Uterus (tissue), 4 donors: Measurements from ENCODE around the gene ADAR. TPM values are rescaled to one million over a fixed set of nuclear protein-coding genes. Genes with fewer than 3 reads are reported as not detected.

ENCODE experiments used
- DNase-seq, 2 donors: peaks; one replicate each; pipeline ENCODE4 v3.0.0-alpha.2; 2019 to 2020
- H3K27ac ChIP-seq, 2 donors: fragments of 200-600 bp; sonication (generic); 1 replicate in 1 of 2; 2 replicates in 1 of 2; pipeline ENCODE4 v1.5.1; 2016 to 2018
- H3K27me3 ChIP-seq, 2 donors: fragments of 200-600 bp; sonication (generic); one replicate each; pipeline ENCODE4 v1.5.1; 2018 to 2019; ENCODE audit warnings: control low read depth in 1 of 2
- H3K36me3 ChIP-seq, 2 donors: fragments of 200-600 bp; sonication (generic); one replicate each; pipeline ENCODE4 v1.5.1; 2019; ENCODE audit warnings: control low read depth in 1 of 2
- H3K4me1 ChIP-seq, 2 donors: fragments of 200-600 bp; sonication (generic); one replicate each; pipeline ENCODE4 v1.5.1; 2018 to 2019; ENCODE audit warnings: control low read depth in 1 of 2
- H3K4me3 ChIP-seq, 2 donors: fragments of 200-600 bp; sonication (generic); 1 replicate in 1 of 2; 2 replicates in 1 of 2; pipeline ENCODE4 v1.5.1; 2018 to 2019; ENCODE audit warnings: mild to moderate bottlenecking in 1 of 2
- H3K9me3 ChIP-seq, 2 donors: fragments of 200-600 bp; sonication (generic); one replicate each; pipeline ENCODE4 v1.5.1; 2019; ENCODE audit warnings: control low read depth in 1 of 2
- POLR2A ChIP-seq, 2 donors: fragments of 450-650 bp; IDR thresholded peaks; one replicate each; pipeline ENCODE4 v1.6.1; 2016; ENCODE audit warnings: antibody characterized with exemption in 2 of 2, mild to moderate bottlenecking in 1 of 2, moderate library complexity in 1 of 2
- intact Hi-C: fragments of 100-400 bp; cut with DNase I; formaldehyde crosslinking; loops from one replicate; pipeline ENCODE4 v1.15.1; 2023; ENCODE audit warnings: low total_unique reads
- total RNA-seq, 4 donors: library from RNA; depleted of rRNA in 3 of 4; stranded (reverse); fragments of >200 nt in 3 of 4; gene quantifications; one replicate each; pipeline versions ENCODE4 v1.1.0 to v1.2.4, GENCODE V29; 2014 to 2023
- TF ChIP-seq, protein P1 (sequence below), 4 experiments: fragments of 200-600 bp in 2 of 4; fragments of 450-650 bp in 2 of 4; sonication (generic) in 2 of 4; IDR thresholded peaks; one replicate each; pipeline ENCODE4 v1.5.1; 2016 to 2019; ENCODE audit warnings: antibody characterized with exemption in 4 of 4, mild to moderate bottlenecking in 2 of 4, moderate library complexity in 1 of 4
- donor health status: DM: yes; HTN: yes; CAD: no.

ADAR gene
- total RNA-seq, 4 donors from 2014 or later, result 50.9 to 212 (median 101) TPM

DNA sequence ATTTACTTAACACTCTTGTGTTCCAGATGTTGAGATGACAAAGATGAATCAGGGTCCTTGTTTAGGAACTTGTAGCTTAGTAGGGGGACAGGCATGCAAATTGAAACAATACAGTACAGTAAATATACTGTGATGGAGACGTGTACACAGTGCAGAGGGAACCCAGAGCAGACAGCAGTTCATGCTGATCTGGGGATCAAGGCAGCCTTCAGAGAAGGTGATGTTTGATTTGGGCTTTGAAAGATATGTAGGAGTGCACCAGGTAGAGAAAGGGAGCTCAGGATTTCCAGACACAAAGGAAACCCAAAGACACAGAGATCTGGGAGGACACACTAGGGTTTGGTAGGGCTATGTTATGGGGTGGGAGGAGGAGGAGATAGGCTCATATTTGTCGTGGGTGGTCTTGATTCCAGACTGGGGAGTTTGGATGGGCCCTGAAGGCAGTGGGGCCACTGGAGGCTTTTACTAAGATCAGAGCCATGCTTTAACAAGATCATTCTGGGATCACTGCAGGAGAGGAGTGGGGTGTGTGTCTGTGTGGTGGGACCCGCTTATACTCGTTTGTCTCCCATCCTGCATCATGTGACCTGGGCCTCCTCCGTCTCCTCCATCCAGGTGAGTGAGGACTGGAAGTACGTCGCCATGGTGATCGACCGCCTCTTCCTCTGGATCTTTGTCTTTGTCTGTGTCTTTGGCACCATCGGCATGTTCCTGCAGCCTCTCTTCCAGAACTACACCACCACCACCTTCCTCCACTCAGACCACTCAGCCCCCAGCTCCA is 32.6 kb downstream of the ADAR start:
- Histone ChIP-seq H3K9me3 (no peaks in the 10 kb centered on the region), H3K36me3 (no peaks in the 10 kb centered on the region), H3K4me3 (no peak overlapping the region), H3K4me1 (no peaks in the 10 kb centered on the region), H3K27me3 (no peaks in the 10 kb centered on the region), H3K27ac (no peak overlapping the region)
- intact Hi-C loops, result loop anchor here (10.0 kb wide), 1 partner anchor 309 kb away; no protein-coding TSS in a partner anchor
- DNase-seq, result no peak
- TF ChIP-seq, protein P1, sequence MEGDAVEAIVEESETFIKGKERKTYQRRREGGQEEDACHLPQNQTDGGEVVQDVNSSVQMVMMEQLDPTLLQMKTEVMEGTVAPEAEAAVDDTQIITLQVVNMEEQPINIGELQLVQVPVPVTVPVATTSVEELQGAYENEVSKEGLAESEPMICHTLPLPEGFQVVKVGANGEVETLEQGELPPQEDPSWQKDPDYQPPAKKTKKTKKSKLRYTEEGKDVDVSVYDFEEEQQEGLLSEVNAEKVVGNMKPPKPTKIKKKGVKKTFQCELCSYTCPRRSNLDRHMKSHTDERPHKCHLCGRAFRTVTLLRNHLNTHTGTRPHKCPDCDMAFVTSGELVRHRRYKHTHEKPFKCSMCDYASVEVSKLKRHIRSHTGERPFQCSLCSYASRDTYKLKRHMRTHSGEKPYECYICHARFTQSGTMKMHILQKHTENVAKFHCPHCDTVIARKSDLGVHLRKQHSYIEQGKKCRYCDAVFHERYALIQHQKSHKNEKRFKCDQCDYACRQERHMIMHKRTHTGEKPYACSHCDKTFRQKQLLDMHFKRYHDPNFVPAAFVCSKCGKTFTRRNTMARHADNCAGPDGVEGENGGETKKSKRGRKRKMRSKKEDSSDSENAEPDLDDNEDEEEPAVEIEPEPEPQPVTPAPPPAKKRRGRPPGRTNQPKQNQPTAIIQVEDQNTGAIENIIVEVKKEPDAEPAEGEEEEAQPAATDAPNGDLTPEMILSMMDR (IDR thresholded peaks at IDR 0.05), result no peak
- no peak for TF ChIP-seq POLR2A (IDR thresholded peaks at IDR 0.05)

DNA sequence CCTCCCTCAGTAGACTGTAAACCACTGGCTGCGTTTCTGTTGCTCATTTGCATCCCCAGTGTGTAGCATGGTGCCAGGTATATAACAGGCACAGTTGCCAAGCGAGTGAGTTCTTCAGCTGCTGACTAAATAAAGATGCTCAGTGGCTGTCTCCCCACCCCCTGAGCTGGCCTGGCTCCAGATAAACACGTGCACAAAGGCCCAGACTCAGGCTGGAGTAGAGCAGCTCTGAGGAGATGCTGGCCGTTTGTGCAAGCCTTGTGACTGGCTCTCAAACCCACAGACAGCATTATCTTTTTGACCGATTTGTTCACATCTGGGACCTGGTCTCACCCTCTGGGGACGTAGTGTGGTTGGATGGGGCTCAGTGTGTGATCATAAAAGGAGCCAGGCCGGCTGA is 33.3 kb downstream of the ADAR start:
- Histone ChIP-seq H3K4me3 (no peak overlapping the region), H3K4me1 (no peaks in the 10 kb centered on the region), H3K27me3 (no peaks in the 10 kb centered on the region), H3K9me3 (no peaks in the 10 kb centered on the region), H3K27ac (no peak overlapping the region), H3K36me3 (no peaks in the 10 kb centered on the region)
- no peak for TF ChIP-seq POLR2A (IDR thresholded peaks at IDR 0.05)
- TF ChIP-seq, protein P1 (IDR thresholded peaks at IDR 0.05), result no peak
- intact Hi-C loops, result loop anchor here (10.0 kb wide), 1 partner anchor 310 kb away; no protein-coding TSS in a partner anchor
- no peak for DNase-seq

DNA sequence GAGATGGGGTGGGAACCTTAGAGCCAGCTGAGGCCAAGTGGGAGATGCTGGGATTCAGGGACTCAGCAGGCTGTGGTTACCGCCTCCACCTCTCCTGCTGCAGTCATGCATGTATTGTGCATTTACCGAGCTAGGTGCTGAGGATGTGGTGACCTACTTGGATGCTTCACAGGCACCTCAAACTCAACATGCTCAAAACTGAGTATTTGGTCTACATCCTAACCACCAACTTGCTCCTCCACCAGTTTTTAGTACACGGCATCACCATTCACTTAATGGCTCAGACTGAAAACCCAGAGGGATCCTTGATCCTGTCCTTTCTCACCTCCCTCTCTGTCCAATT is 34.8 kb downstream of the ADAR start:
- intact Hi-C loops, result loop anchor here (10.0 kb wide), 1 partner anchor 312 kb away; no protein-coding TSS in a partner anchor

DNA sequence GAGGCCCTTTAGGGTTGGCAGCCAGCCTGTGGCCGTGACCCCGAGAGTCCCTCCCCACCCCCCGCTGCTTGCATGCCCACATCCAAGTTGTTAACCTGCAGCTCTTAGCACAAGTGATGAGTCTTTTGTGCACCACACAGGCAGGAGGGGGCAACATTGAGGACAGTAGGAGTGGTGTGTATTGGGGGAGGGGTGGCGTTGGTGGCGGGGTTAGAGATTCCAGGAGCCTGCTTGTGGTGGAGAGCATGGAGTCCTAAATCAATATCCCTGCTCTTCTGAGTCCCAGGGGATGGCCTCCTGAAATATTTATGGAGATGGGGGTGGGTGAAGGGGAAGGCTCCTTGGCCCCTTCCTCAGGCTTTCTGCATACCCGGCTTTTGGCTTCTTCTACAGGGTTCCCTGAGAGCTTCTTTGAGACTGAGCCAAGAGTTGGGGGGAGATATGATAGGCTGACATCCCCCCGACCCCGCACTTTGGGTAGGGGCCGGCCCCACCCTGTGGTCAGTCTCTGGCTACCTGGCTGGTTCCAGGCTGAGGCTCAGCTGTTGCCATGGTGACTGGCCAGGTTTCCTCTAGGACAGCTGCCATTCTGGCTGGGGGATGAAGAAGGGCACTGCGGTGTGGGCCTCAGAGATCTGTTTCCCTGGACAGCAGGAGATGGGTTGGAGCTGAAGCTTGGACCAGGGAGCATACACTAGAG is 35.4 kb downstream of the ADAR start:
- TF ChIP-seq POLR2A (IDR thresholded peaks at IDR 0.05), result no peak
- TF ChIP-seq, protein P1 (IDR thresholded peaks at IDR 0.05), result no peak
- intact Hi-C loops, result loop anchor here (10.0 kb wide), 1 partner anchor 312 kb away; no protein-coding TSS in a partner anchor
- Histone ChIP-seq H3K4me1 (peaks cover 0 to 6% of the 10 kb centered on the region in 2 donors), H3K9me3 (no peaks in the 10 kb centered on the region), H3K27me3 (no peaks in the 10 kb centered on the region), H3K27ac (no peak overlapping the region), H3K4me3 (no peak overlapping the region), H3K36me3 (no peaks in the 10 kb centered on the region)
- DNase-seq, result no peak

More for the DNA sequence above, 34.8 kb downstream of the ADAR start:
- no peaks in the 10 kb centered on the region for H3K36me3 ChIP-seq
- H3K4me3 ChIP-seq, result no peak overlapping the region
- no peaks in the 10 kb centered on the region for H3K27me3 ChIP-seq
- TF ChIP-seq POLR2A (IDR thresholded peaks at IDR 0.05), result no peak
- TF ChIP-seq, protein P1 (IDR thresholded peaks at IDR 0.05), result no peak
- H3K4me1 ChIP-seq, result peaks cover 0 to 1% of the 10 kb centered on the region in 2 donors
- H3K9me3 ChIP-seq, result no peaks in the 10 kb centered on the region
- no peak overlapping the region for H3K27ac ChIP-seq
- no peak for DNase-seq

DNA sequence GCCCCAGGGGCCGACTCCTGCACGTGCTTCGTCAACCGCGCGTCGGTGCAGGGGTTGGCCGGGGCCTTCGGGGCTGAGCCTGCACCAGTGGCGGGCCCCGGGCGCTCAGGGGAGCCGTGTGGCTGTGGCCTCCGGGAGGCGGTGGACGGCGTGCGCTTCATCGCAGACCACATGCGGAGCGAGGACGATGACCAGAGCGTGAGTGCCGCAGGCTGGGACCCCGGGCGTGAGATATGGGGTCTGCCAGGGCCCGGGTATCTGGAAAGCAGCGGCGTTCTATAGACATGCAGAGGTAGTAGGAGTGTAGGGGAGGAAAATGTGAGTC is 36.1 kb downstream of the ADAR start:
- Histone ChIP-seq H3K4me3 (no peak overlapping the region), H3K36me3 (no peaks in the 10 kb centered on the region), H3K9me3 (no peaks in the 10 kb centered on the region), H3K27me3 (no peaks in the 10 kb centered on the region), H3K27ac (no peak overlapping the region), H3K4me1 (peaks cover 0 to 8% of the 10 kb centered on the region in 2 donors)
- no peak for DNase-seq
- intact Hi-C loops, result loop anchor here (10.0 kb wide), 1 partner anchor 313 kb away; no protein-coding TSS in a partner anchor
- TF ChIP-seq, protein P1 (IDR thresholded peaks at IDR 0.05), result no peak
- no peak for TF ChIP-seq POLR2A (IDR thresholded peaks at IDR 0.05)
